GM19035 (cell line): ENCODE data around the gene ALPL.

Experiments used
- ATAC-seq: cut with Tn5 transposase; IDR thresholded peaks from one replicate; pipeline ENCODE4 v1.9.1; 2021; ENCODE audit not compliant: unreplicated experiment

Gene ALPL

GRCh38 chr1:21526441-21526840, 17.2 kb downstream of the ALPL start:
- no peak for ATAC-seq

DNA sequence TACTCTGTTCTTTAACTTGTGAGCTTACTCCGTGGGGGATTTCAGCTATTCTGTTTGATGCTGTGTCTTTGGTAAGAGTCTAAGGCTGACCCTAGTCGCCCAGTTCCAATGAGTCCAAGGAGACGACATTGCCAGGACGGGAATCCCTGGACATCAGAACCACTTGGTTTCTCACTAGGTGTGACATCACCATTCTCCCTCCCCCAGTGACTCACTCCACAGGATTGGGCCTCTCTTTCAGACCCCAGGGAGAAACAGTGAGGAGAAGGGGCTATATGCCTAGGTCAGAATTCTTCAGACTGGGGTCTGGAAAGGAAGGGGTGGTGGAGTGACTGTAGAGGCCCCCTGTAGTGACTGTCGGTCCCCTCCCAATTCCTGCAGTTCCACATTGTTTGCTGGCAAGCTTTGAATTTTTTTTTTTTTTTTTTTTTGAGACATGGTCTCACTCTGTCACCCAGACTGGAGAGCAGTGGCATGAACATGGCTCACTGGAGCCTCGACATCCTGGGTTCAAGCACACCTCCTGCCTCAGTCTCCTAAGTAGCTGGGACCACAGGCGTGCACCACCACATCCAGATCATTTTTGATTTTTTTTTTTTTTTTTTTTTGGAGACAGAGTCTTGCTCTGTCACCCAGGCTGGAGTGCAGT, 21.3 kb downstream of the ALPL start:
- ATAC-seq = no peak

DNA sequence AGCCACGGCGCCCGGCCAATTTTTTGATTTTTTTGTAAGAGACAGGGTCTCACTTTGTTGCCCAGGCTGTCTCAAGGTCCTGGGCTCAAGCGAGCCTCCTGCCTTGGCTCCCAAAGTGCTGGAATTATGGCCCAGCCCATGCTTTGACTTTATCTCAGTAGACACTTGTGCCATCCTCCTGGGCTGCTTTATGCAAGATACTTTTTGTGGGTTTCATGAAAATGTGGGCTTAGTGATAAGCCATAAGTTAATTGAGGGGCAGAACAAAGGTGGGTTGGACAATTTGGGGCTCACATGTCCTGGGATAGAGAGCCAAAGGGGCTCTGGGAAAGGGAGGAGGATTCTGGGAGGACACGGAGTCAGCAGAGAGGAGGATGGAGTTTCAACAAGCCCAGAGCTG, 22.0 kb downstream of the ALPL start:
- ATAC-seq = no peak

- no peak for ATAC-seq
These were observed 23.3 kb downstream of the ALPL start for GRCh38 chr1:21532496-21532895.

- no peak for ATAC-seq
These were observed 23.8 kb downstream of the ALPL start for GRCh38 chr1:21532992-21533534.

- no peak for ATAC-seq
These were observed 24.9 kb downstream of the ALPL start for GRCh38 chr1:21534146-21534545.

GRCh38 chr1:21534674-21535378, 25.6 kb downstream of the ALPL start:
- ATAC-seq = no peak

DNA sequence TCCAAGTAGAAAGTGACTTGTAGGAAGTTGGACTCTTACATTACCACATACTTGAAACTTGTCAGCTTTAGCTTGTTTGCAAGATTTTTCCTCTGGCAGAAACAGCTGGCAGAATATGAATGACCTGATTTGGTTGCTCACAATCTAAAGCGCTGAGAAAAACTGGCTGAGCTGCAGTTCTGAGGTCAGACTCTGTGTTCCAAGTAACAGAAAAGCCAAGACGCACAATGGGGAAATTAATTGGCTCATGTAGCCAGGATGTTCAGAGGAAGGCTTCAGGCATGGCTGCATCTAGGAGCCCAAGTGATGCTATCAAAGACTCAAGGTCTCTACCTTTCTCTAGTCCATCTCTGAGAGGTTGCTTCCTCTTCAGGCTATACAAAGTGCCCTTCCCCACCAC, 27.0 kb downstream of the ALPL start:
- no peak for ATAC-seq

DNA sequence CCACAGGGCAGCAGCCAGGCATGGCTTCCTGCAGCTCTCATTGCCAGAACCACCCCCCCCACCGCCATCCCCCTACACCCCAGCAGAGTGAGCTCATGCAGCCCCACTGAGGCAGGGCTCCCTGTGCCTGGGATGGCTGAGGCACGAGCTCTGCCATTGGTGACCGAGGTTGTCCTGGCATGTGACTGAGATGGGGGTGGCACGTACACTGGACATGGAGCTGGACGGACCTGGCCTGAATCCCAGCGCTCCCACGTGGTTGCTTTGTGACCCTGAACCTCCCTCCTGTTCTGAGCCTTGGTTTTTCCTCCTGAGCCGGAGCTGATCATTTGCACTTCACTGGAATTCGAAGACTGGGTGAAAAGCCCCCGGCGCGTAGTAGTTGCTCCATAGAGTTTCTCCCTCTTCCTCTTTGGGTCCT, 28.3 kb downstream of the ALPL start:
- no peak for ATAC-seq

- no peak for ATAC-seq
These were observed 28.9 kb downstream of the ALPL start for GRCh38 chr1:21537932-21538630.

DNA sequence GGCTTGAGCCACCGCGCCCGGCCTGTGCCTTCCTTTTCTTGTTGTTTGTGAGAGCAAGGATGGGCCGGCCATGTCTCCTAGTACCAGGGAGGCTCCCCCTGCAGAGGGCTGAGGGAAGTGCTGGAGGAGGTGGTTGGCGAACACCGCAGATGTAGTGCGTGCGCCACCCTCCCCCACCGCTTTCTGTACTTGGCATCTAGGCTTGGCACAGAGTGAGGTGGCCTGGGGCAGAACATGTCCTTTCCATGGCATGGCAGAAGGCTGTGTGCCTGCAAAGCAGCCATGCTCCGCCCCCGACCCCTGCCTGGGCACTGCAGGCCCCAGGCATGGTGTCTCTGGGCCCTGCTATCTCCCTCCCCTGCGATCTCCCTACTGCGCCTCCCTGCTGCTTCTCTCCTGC, 30.7 kb downstream of the ALPL start:
- no peak for ATAC-seq

DNA sequence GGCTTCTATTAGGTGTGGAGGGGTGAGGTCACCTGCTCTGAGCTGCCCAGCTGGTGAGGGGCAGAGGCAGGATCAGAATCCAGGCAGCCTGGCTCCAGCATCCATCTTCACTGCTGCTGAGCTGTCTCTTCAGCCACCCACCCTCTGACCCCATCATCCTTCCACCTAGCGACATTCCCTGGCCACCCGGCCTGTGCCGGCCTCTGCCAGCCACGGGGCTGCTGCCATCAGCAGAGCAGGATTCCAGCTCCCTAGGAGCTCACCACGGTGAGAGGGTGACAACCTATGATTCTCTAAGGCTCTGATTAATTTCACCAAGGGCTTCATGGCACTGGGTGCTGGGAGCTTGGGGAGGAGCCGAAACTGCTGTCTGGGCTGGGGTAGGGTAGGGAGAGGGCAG, 32.1 kb downstream of the ALPL start:
- no peak for ATAC-seq

- no peak for ATAC-seq
These were observed 32.6 kb downstream of the ALPL start for GRCh38 chr1:21541835-21542234.

GRCh38 chr1:21543598-21543997, 34.4 kb downstream of the ALPL start:
- no peak for ATAC-seq

- ATAC-seq = no peak
These were observed 34.9 kb downstream of the ALPL start for GRCh38 chr1:21544095-21544494.

DNA sequence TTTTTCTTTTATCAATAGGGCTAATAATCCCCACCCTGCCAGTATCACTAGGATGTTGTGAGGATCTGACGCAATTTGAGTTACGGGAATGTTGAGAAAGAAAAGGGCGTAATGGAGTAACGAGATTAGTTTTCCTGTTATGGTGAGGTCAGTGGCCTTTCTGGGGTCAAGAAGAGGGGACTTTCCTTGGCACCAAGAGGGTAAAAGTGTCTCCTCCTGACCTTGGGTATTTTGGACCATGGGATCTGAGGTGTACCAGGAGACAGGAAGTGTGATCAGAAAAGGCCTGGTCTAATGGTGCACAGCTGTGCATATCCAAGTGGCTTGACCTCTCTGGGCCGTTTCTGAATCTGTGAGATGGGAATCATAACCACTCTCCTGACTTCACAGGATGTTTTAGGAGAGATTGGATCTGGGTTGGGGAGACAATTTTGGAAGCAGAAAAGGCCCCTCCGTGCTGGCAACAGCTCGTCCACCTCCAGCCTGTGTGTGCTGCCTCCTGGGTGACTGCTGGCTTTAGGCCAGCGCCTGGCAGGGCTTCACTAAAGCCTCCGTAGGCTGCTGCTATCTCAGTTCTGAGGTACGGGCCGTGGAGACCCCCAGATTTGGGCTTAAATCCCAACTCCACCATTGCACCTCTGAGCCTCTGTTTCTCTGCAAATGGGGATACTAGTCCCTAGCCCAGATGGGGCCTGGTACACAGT, 37.1 kb downstream of the ALPL start:
- no peak for ATAC-seq

GRCh38 chr1:21547876-21548275, 38.7 kb downstream of the ALPL start:
- ATAC-seq = no peak

DNA sequence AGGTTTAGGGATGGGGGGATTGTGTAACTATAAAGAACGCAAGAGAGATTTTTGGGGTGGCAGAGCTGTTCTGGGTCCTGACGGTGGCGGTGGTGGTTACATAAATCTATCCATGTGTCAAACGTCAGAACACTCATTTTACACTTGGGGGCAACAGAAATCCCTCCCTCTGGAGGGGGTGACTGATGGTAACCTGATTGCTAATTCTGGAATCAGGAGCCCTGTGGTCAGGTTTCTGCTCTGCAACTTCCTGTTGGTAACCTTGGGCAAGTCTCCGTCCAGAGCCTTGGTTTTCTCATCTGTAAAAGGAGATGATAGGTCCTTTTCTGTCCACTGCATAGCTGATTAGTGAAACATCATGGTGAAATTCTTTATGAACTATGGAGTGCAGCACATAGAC, 40.9 kb downstream of the ALPL start:
- no peak for ATAC-seq

DNA sequence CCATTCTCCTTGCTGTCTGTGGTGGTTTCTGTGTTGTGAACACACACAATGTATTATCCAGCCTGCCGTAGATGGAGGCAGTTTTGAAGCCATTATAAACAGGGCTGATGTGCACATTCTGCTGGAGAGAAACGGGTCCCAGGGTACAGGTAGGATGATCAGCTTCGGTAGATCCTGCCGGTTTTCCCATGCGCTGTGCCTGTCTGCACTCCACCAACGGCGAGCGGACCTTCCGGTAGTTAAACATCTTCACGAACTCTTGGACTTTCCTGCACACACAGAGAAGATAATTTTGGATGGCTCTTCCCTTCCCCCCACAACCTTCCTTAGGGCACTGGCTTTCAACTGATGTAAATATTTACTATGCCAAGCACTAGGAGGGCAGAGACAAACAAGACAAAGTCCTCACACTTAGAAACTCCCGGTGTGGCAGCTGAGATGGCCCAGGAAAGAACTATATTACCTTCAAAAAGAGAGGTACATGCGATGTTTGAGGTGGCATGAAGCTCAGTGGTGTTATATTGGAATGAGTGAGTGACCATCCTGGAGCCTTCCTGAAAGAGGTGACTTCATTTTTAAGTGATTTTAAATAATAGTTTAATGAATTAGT, 41.7 kb downstream of the ALPL start:
- no peak for ATAC-seq

- no peak for ATAC-seq
These were observed 43.5 kb downstream of the ALPL start for GRCh38 chr1:21552715-21553114.
